Heart right ventricle (tissue), 16 donors: ENCODE data around the gene CADPS2. TPM values are rescaled to one million over a fixed set of nuclear protein-coding genes. Genes with fewer than 3 reads are reported as not detected.

Experiments
- ATAC-seq, 8 donors: fragments of 200-7000 bp; cut with Tn5 transposase; one replicate each; pipeline ENCODE4 v1.9.1; 2020; ENCODE audit warnings: mild to moderate bottlenecking in 8 of 8, moderate library complexity in 8 of 8, moderate number of reproducible peaks in 1 of 8
- DNase-seq, 2 donors: peaks; one replicate each; pipeline ENCODE4 v3.0.0-alpha.2; 2020
- H3K27ac ChIP-seq, 10 donors: fragments of 200-600 bp; sonication (generic) in 2 of 10; one replicate each; pipeline versions ENCODE4 v1.5.0 to v1.8.0; 2020 to 2022; ENCODE audit warnings: mild to moderate bottlenecking in 3 of 10
- H3K27me3 ChIP-seq, 7 donors: fragments of 200-600 bp; one replicate each; pipeline ENCODE4 v1.8.0; 2021 to 2022; ENCODE audit warnings: mild to moderate bottlenecking in 2 of 7
- H3K36me3 ChIP-seq, 9 donors: fragments of 200-600 bp; sonication (generic) in 1 of 9; one replicate each; pipeline versions ENCODE4 v1.5.0 to v1.8.0; 2020 to 2022; ENCODE audit warnings: mild to moderate bottlenecking in 2 of 9
- H3K4me1 ChIP-seq, 9 donors: fragments of 200-600 bp; sonication (generic) in 1 of 9; one replicate each; pipeline versions ENCODE4 v1.5.0 to v1.8.0; 2020 to 2022; ENCODE audit warnings: mild to moderate bottlenecking in 4 of 9
- H3K4me3 ChIP-seq, 10 donors: fragments of 200-600 bp; sonication (generic) in 2 of 10; one replicate each; pipeline versions ENCODE4 v1.5.0 to v1.8.0; 2020 to 2022; ENCODE audit warnings: mild to moderate bottlenecking in 7 of 10, moderate library complexity in 2 of 10
- H3K9me3 ChIP-seq, 11 donors: fragments of 200-600 bp in 10 of 11; sonication (generic) in 2 of 11; one replicate each; pipeline versions ENCODE4 v1.5.0 to v1.8.0; 2013 to 2022; ENCODE audit warnings: mild to moderate bottlenecking in 2 of 11, control low read depth in 1 of 11, moderate library complexity in 1 of 11
- WGBS, 2 donors: extraction: QIAGEN DNeasy Blood & Tissue Kit; methylation state at CpG; one replicate each; pipeline ENCODE4 v1.1.7; 2013; ENCODE audit warnings: inconsistent platforms in 1 of 2; 5-methylcytosine and 5-hydroxymethylcytosine counted together
- intact Hi-C, 10 donors: fragments of 100-400 bp; cut with DNase I; formaldehyde crosslinking; loops; one replicate each; pipeline versions ENCODE4 v1.11.1 to v1.14.2; 2022
- polyA plus RNA-seq, 2 donors: library from polyadenylated mRNA; stranded (reverse); fragments of 200-250 nt; gene quantifications; one replicate each; pipeline ENCODE4 v1.2.3, GENCODE V29; 2013
- total RNA-seq, 10 donors: library from RNA; stranded (reverse); fragmentation: NEBNext Ultra II Directional in 3 of 10; extraction: Animal tissue kit (Norgen Biotek cat#: 25700) in 3 of 10; gene quantifications; one replicate each; pipeline versions ENCODE4 v1.2.1 to v1.2.4, GENCODE V29; 2021 to 2023
- TF ChIP-seq, protein P1 (sequence below), 9 donors: fragments of 200-600 bp; sonication (generic) in 2 of 9; IDR thresholded peaks; one replicate each; pipeline versions ENCODE4 v1.5.0 to v1.8.0; 2021 to 2022; ENCODE audit warnings: antibody characterized with exemption in 9 of 9, mild to moderate bottlenecking in 5 of 9, moderate library complexity in 1 of 9
- donor health status: Arrhythmogenic right ventricular cardiomyopathy.
- donor health status: ischemic (EF 13 %, LVEDD 7.1; RV severe dilation, severe dysfunction).
- donor health status: healthy with polysubstance abuse.
- donor health status: DM: no; HTN: yes; CAD: no.
- donor health status: DM: no; HTN: no; CAD: no.
- donor health status: ischemic (EF 25% LVEDD 6.9; RV normal size, moderate dysfunction).
- donor health status: ischemic (EF 25% LVEDD 5.7; RV mildly dilated, moderate dysfunction).
- donor health status: healthy.
- donor health status: DM: yes; HTN: yes; CAD: no.
- donor health status: Ischemic cardiomyopathy.
- donor health status: ischemic (EF 35%, LVEDD 5.7; RV mildly dilated, moderate dysfunction).
- donor health status: nonischemic (EF 11% LVEDD 7.7; RV severe dilation, severe dysfunction).
- donor health status: DM: yes; HTN: yes; CAD: no.
- donor health status: PGD.
- donor health status: ischemic (EF 29% LVEDD 5.4; RV normal size, mild dysfunction).
- donor health status: nonischemic (EF 23%, LVEDD 6.1; RV moderate dilation, normal function).

The CADPS2 gene
- total and polyA plus RNA-seq, 12 donors = 3.6 to 25.7 (median 6.6) TPM

DNA sequence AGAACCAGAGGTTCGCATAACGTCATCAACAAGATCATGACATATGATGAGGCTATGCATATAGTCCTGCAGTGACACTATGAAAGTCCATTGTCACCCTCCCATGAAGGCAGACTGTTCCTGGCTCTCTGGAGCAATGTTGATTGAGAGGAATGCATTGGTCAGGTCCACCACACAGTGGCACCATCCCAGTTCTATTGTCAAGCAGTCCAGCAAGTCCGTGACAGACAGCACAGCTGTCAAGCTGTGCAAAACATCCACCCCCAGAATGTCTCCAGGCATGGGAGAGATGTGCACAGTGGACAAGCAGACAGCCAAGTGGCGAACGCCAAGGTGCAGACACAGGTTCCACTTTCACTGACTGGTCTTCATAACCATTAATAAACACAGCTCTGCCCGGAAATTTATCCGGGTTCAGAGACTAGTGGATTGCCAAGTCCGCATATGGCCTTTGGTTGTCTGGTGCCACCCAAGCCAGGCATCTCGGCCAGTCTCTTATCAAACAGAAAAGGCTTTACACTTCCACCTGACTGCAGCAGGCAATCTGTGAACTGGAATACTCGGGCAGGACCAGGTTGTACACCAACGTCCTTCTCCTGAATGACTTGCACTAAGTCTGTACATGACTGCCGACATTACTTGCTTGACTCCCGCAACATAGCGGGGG, 194.6 kb downstream of the CADPS2 start:
- H3K27me3 ChIP-seq = no peaks in the 10 kb centered on the region
- H3K36me3 ChIP-seq = no peaks in the 10 kb centered on the region
- DNase-seq (no peak), ATAC-seq (no peak)
- intact Hi-C loops = loop anchor here in 1 of 10 donors (10.0 kb wide), 1 partner anchor 193 kb away; the partner anchor contains the start of gene CADPS2
- TF ChIP-seq, protein P1, sequence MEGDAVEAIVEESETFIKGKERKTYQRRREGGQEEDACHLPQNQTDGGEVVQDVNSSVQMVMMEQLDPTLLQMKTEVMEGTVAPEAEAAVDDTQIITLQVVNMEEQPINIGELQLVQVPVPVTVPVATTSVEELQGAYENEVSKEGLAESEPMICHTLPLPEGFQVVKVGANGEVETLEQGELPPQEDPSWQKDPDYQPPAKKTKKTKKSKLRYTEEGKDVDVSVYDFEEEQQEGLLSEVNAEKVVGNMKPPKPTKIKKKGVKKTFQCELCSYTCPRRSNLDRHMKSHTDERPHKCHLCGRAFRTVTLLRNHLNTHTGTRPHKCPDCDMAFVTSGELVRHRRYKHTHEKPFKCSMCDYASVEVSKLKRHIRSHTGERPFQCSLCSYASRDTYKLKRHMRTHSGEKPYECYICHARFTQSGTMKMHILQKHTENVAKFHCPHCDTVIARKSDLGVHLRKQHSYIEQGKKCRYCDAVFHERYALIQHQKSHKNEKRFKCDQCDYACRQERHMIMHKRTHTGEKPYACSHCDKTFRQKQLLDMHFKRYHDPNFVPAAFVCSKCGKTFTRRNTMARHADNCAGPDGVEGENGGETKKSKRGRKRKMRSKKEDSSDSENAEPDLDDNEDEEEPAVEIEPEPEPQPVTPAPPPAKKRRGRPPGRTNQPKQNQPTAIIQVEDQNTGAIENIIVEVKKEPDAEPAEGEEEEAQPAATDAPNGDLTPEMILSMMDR (IDR thresholded peaks at IDR 0.05) = no peak
- no peak overlapping the region for H3K27ac ChIP-seq
- H3K9me3 ChIP-seq = no peaks in the 10 kb centered on the region
- 92 to 93% methylated on average over 14 of the region's 14 CpGs for WGBS, 2 donors
- H3K4me1 ChIP-seq = no peaks in the 10 kb centered on the region
- H3K4me3 ChIP-seq = no peak overlapping the region

DNA sequence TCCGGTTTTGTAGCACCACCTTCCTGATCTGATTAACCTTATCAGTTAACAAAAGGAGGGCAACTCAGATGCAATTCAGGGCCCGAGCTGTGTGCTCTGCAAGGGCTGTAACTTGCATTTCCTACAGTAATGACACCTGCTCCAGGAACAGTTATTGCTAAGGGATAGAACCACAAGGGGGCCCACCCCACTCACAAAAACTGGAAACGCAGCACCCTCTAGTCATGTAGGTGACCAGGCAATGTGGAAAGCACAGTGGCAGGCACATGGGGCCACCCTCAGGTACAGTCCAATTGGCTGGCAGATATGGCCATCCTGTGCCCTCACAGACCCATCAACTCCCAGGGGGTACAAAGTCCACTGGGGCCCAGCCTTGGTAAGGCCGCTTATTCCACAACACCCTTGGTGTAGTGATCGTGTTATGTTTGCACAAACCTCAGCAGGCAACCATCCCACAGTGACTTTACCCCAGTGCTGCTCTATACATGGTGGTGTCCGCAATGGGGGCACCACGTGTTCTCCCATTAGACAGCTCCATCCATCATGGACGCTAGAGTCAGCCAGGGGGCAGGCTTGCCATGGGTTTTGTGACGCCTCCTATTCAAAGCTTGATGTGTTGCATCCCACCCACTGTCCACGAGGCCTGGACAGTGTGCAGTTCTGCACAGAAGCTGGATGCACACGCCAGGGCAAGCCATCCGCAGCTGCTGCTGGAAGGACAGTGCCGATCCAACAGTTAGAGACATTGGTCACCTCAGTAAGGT, 196.7 kb downstream of the CADPS2 start:
- Histone ChIP-seq H3K27me3 (no peaks in the 10 kb centered on the region), H3K4me3 (no peak overlapping the region), H3K36me3 (no peaks in the 10 kb centered on the region), H3K27ac (no peak overlapping the region), H3K9me3 (no peaks in the 10 kb centered on the region), H3K4me1 (no peaks in the 10 kb centered on the region)
- ATAC-seq = no peak
- TF ChIP-seq, protein P1 (IDR thresholded peaks at IDR 0.05) = no peak
- no peak for DNase-seq
- 93% methylated on average over 13 of the region's 13 CpGs for WGBS, 2 donors
- intact Hi-C loops = loop anchor here in 1 of 10 donors (10.0 kb wide), 1 partner anchor 195 kb away; the partner anchor contains the start of gene CADPS2

DNA sequence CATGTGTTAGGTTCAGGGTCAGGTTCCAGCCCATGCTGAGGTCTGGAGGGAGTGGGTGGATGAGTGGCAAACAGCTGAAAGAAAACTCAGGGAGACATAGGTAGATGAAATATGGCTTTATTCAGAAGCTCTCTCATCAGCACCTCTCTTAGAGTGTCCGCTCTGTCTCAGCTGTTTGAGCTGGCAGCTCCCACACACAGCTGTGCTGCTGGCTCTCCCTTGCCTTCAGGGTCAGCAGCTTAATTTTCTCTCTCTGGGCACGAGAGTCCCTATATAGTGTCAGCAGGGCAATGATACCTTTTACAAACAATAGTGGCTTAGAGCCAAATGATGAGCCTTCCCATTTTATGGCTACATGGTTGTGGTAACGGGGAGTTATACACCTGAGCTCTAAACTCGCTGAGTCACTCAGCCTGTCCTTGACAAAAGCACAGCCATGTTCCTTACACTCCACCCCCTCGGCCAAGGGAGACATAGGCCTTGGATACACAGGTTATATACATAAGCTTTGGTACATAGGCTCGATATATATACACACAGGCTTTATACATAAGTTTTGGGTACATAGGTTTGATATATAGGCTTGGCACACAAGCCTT, 197.8 kb downstream of the CADPS2 start:
- TF ChIP-seq, protein P1 (IDR thresholded peaks at IDR 0.05) = no peak
- H3K4me1 ChIP-seq = no peaks in the 10 kb centered on the region
- H3K4me3 ChIP-seq = no peak overlapping the region
- H3K36me3 ChIP-seq = no peaks in the 10 kb centered on the region
- no peaks in the 10 kb centered on the region for H3K27me3 ChIP-seq
- no peak for DNase-seq
- no peaks in the 10 kb centered on the region for H3K9me3 ChIP-seq
- no peak overlapping the region for H3K27ac ChIP-seq
- 63 to 64% methylated on average over 6 of the region's 6 CpGs for WGBS, 2 donors
- intact Hi-C loops = no loop called here
- peak in 1 of 8 donors; percentile 34 for ATAC-seq

DNA sequence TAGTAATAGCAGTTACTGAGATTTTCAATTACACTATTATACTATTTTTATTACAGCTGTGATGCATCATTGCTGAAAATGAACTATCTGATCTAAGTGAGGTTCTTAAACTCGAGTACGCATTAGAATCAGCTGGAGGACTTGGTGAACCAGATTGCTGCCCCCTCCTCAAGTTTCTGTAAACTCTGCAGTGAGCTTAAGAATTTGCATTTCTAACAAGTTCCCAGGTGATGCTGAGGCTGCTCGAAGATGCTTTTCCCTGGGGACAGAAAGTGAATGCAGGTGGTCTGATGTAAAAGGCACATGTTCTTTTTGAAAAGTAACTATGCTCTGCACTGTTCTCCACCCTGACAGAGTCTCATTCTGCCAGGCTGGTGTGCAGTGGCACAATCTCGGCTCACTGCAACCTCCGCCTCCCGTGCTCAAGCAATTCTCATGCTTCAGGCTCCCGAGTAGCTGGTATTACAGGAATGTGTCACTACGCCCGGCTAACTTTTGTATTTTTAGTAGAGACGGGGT, 199.8 kb downstream of the CADPS2 start:
- no peak for DNase-seq
- no peak for ATAC-seq
- no peaks in the 10 kb centered on the region for H3K27me3 ChIP-seq
- H3K4me1 ChIP-seq = peaks cover 0 to 4% (median 0%) of the 10 kb centered on the region in 9 donors
- H3K36me3 ChIP-seq = no peaks in the 10 kb centered on the region
- WGBS, 2 donors = 45 to 55% methylated on average over 10 of the region's 10 CpGs
- intact Hi-C loops = no loop called here
- no peak overlapping the region for H3K4me3 ChIP-seq
- H3K27ac ChIP-seq = no peak overlapping the region
- TF ChIP-seq, protein P1 (IDR thresholded peaks at IDR 0.05) = no peak
- no peaks in the 10 kb centered on the region for H3K9me3 ChIP-seq
